T-helper 2 cell (primary cell): ENCODE results near the gene ZNF474.
A peak's percentile ranks its signal among the peaks of the same experiment; 100 is the strongest.

ENCODE experiments used
- DNase-seq, 5 experiments: peaks; one replicate each; pipeline versions ENCODE4 v3.0.0 to v3.0.0-alpha.2; 2012 to 2022

Gene ZNF474

GRCh38 chr5:122183098-122183787, 53.9 kb downstream of the ZNF474 start:
- no peak for DNase-seq

- DNase-seq: no peak
These were observed 54.4 kb downstream of the ZNF474 start for GRCh38 chr5:122183788-122184170.

GRCh38 chr5:122184676-122185255, 55.4 kb downstream of the ZNF474 start:
- DNase-seq: no peak

GRCh38 chr5:122187426-122187825, 58.1 kb downstream of the ZNF474 start:
- no peak for DNase-seq

- DNase-seq: no peak
These were observed 60.8 kb downstream of the ZNF474 start for GRCh38 chr5:122190156-122190555.

- DNase-seq: peak in 1 of 5 experiments; percentile 30
These were observed 63.5 kb downstream of the ZNF474 start for GRCh38 chr5:122192497-122193496.

GRCh38 chr5:122195802-122196394, 66.6 kb downstream of the ZNF474 start:
- DNase-seq: no peak

- DNase-seq: no peak
These were observed 69.8 kb downstream of the ZNF474 start for GRCh38 chr5:122199146-122199545.

GRCh38 chr5:122200450-122200849, 71.1 kb downstream of the ZNF474 start:
- DNase-seq: no peak

- no peak for DNase-seq
These were observed 71.5 kb downstream of the ZNF474 start for GRCh38 chr5:122200865-122201264.

GRCh38 chr5:122201365-122201764, 72.0 kb downstream of the ZNF474 start:
- no peak for DNase-seq

GRCh38 chr5:122202952-122203351, 73.6 kb downstream of the ZNF474 start:
- peak in 1 of 5 experiments; percentile 39 for DNase-seq
